Urinary bladder (tissue), 4 donors: Measurements from ENCODE around the gene CCDC54. TPM values are rescaled to one million over a fixed set of nuclear protein-coding genes. Genes with fewer than 3 reads are reported as not detected.

ENCODE experiments used
- DNase-seq: peaks from one replicate; pipeline ENCODE4 v3.0.0-alpha.2; 2015; ENCODE audit errors: extremely low spot score
- H3K27ac ChIP-seq: one replicate; pipeline ENCODE4 v1.5.1; 2013; ENCODE audit warnings: low read depth, mild to moderate bottlenecking, moderate library complexity
- H3K36me3 ChIP-seq: one replicate; pipeline ENCODE4 v1.6.1; 2013; ENCODE audit warnings: mild to moderate bottlenecking, moderate library complexity; ENCODE audit not compliant: insufficient read depth
- H3K4me1 ChIP-seq: one replicate; pipeline ENCODE4 v1.6.1; 2013; ENCODE audit warnings: mild to moderate bottlenecking, moderate library complexity; ENCODE audit not compliant: insufficient read depth
- H3K4me3 ChIP-seq: one replicate; pipeline ENCODE4 v1.5.1; 2013; ENCODE audit warnings: low read depth, low read length
- WGBS: extraction: QIAGEN DNeasy Blood & Tissue Kit; methylation state at CpG from one replicate; pipeline ENCODE4 v1.1.7; 2013; 5-methylcytosine and 5-hydroxymethylcytosine counted together
- polyA plus RNA-seq: library from polyadenylated mRNA; stranded (reverse); fragments of 200-250 nt; gene quantifications from one replicate; pipeline ENCODE4 v1.2.3, GENCODE V29; 2013
- total RNA-seq: library from RNA; depleted of rRNA; stranded (reverse); fragments of >200 nt; gene quantifications from one replicate; pipeline ENCODE4 v1.2.3, GENCODE V29; 2014
- donor health status: healthy with polysubstance abuse.
- donor health status: healthy.

The CCDC54 gene
- total and polyA plus RNA-seq, 2 donors = not detected

GRCh38 chr3:107369791-107370190, 7.4 kb upstream of the CCDC54 start:
- WGBS = 19% methylated on average over 2 of the region's 2 CpGs
- H3K4me1 ChIP-seq = no peaks in the 10 kb centered on the region
- H3K27ac ChIP-seq = no peak overlapping the region
- H3K4me3 ChIP-seq = no peak overlapping the region
- H3K36me3 ChIP-seq = no peaks in the 10 kb centered on the region
- no peak for DNase-seq

GRCh38 chr3:107370907-107371306, 6.3 kb upstream of the CCDC54 start:
- Histone ChIP-seq H3K4me3 (no peak overlapping the region), H3K4me1 (no peaks in the 10 kb centered on the region), H3K27ac (no peak overlapping the region), H3K36me3 (no peaks in the 10 kb centered on the region)
- no peak for DNase-seq
- WGBS = 80% methylated on average over 2 of the region's 2 CpGs

DNA sequence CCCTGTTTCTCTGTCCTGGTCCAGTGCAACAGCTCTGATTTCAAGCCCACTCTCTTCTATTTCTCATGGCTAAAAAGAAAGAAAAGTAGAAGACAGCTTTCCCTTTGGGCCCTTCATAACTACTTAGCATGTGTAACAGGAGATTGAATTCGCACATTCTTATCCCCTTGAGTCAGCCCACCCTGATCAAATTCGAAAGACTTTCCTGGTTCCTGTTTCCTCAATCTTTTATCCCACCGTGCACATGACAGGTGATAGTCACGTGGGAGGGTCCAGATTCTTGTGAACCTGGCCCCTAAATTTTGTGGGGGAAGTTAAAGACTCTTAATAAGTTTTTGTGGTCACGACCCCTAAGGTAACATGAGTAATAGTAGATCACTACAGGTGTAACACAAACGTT, 4.7 kb upstream of the CCDC54 start:
- 82% methylated on average over 6 of the region's 6 CpGs for WGBS
- no peak for DNase-seq

GRCh38 chr3:107373896-107374295, 3.3 kb upstream of the CCDC54 start:
- no peaks in the 10 kb centered on the region for H3K4me1 ChIP-seq
- WGBS = 78% methylated on average over 6 of the region's 6 CpGs
- H3K4me3 ChIP-seq = no peak overlapping the region
- no peaks in the 10 kb centered on the region for H3K36me3 ChIP-seq
- H3K27ac ChIP-seq = no peak overlapping the region
- DNase-seq = no peak

More for the DNA sequence above, 4.7 kb upstream of the CCDC54 start:
- H3K36me3 ChIP-seq = no peaks in the 10 kb centered on the region
- H3K27ac ChIP-seq = no peak overlapping the region
- H3K4me3 ChIP-seq = no peak overlapping the region
- no peaks in the 10 kb centered on the region for H3K4me1 ChIP-seq

- H3K4me3 ChIP-seq = no peak overlapping the region
- H3K4me1 ChIP-seq = no peaks in the 10 kb centered on the region
- no peak overlapping the region for H3K27ac ChIP-seq
- H3K36me3 ChIP-seq = no peaks in the 10 kb centered on the region
- 59% methylated on average over 2 of the region's 2 CpGs for WGBS
- DNase-seq = no peak
These were observed 1.6 kb upstream of the CCDC54 start for GRCh38 chr3:107375682-107376081.

DNA sequence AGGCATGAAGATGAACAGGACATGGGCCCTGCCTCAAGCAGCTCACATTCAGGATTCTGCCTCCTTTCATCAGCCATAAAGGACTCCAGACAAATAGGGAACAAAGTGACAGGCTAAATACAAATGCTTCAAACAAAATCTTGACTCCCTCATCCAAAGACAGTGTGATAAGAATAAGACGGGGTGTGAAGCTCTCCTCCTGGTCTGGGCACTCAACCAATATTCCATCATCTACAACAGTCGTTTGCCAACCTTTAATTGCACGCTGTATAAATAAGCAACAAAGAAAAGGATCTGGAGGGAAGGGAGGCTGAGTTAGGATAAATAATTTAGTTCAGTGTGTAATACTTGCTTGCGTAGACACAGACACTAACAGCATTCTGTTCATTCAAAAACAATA, 5.4 kb downstream of the CCDC54 start:
- Histone ChIP-seq H3K4me3 (no peak overlapping the region), H3K36me3 (no peaks in the 10 kb centered on the region), H3K27ac (no peak overlapping the region), H3K4me1 (no peaks in the 10 kb centered on the region)
- WGBS = 48% methylated on average over 4 of the region's 4 CpGs
- DNase-seq = no peak

- no peak overlapping the region for H3K4me3 ChIP-seq
- DNase-seq = no peak
- no peak overlapping the region for H3K27ac ChIP-seq
- H3K4me1 ChIP-seq = no peaks in the 10 kb centered on the region
- WGBS = 80% methylated on average over 2 of the region's 2 CpGs
- H3K36me3 ChIP-seq = no peaks in the 10 kb centered on the region
These were observed 7.2 kb downstream of the CCDC54 start for GRCh38 chr3:107384428-107384827.

GRCh38 chr3:107384907-107385306, 7.7 kb downstream of the CCDC54 start:
- 53% methylated on average over 2 of the region's 2 CpGs for WGBS
- DNase-seq = no peak
- Histone ChIP-seq H3K4me1 (no peaks in the 10 kb centered on the region), H3K36me3 (no peaks in the 10 kb centered on the region), H3K27ac (no peak overlapping the region), H3K4me3 (no peak overlapping the region)

- 87% methylated on average over 3 of the region's 3 CpGs for WGBS
- Histone ChIP-seq H3K36me3 (no peaks in the 10 kb centered on the region), H3K4me3 (no peak overlapping the region), H3K4me1 (no peaks in the 10 kb centered on the region), H3K27ac (no peak overlapping the region)
- no peak for DNase-seq
These were observed 10.3 kb downstream of the CCDC54 start for GRCh38 chr3:107387555-107387954.

DNA sequence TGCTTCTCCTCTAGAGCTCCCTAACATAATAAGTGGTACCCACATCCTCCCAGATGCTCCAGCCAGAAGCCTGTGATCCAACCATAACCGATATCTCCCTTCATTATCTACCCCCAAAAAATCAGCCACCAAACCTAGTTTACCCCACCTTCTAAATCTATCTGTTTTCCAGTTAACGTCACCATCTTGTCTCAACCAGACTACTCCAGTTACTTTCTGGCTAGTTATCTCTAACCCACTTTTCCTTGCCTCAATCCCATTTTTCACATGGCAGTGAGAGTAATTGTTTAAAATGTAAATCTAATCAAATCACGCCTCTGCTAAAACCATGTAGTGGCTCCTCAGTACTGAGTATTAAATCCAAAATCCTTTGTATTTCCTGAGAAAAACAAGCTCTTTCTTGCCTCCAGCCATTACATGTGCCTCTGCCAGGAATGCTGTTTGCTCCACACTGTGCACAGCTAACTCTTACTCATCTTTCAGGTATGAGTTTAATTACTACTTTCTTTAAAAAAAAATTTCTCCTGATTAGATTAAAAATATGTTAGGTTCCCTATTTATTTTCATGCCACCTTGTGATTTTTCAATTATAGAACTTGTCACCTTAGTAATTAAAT, 15.4 kb downstream of the CCDC54 start:
- WGBS = 82% methylated on average over 3 of the region's 3 CpGs
- no peaks in the 10 kb centered on the region for H3K4me1 ChIP-seq
- H3K36me3 ChIP-seq = no peaks in the 10 kb centered on the region
- no peak overlapping the region for H3K27ac ChIP-seq
- H3K4me3 ChIP-seq = no peak overlapping the region
- DNase-seq = no peak

- Histone ChIP-seq H3K4me3 (no peak overlapping the region), H3K27ac (no peak overlapping the region), H3K4me1 (no peaks in the 10 kb centered on the region), H3K36me3 (no peaks in the 10 kb centered on the region)
- 97% methylated on average over 1 of the region's 1 CpG for WGBS
- DNase-seq = no peak
These were observed 17.3 kb downstream of the CCDC54 start for GRCh38 chr3:107394502-107394901.

- WGBS = 86% methylated on average over 2 of the region's 2 CpGs
These were observed 17.8 kb downstream of the CCDC54 start for GRCh38 chr3:107395066-107395465.

GRCh38 chr3:107401301-107401700, 24.1 kb downstream of the CCDC54 start:
- Histone ChIP-seq H3K4me3 (no peak overlapping the region), H3K36me3 (no peaks in the 10 kb centered on the region), H3K4me1 (no peaks in the 10 kb centered on the region), H3K27ac (no peak overlapping the region)
- DNase-seq = no peak
- WGBS = 77% methylated on average over 1 of the region's 1 CpG

More at GRCh38 chr3:107395066-107395465, 17.8 kb downstream of the CCDC54 start:
- Histone ChIP-seq H3K4me1 (no peaks in the 10 kb centered on the region), H3K36me3 (no peaks in the 10 kb centered on the region), H3K4me3 (no peak overlapping the region), H3K27ac (no peak overlapping the region)
- DNase-seq = no peak

GRCh38 chr3:107402214-107402613, 25.0 kb downstream of the CCDC54 start:
- DNase-seq = no peak
- Histone ChIP-seq H3K27ac (no peak overlapping the region), H3K36me3 (no peaks in the 10 kb centered on the region), H3K4me3 (no peak overlapping the region), H3K4me1 (no peaks in the 10 kb centered on the region)
- WGBS = 97% methylated on average over 3 of the region's 3 CpGs
